ENCODE data around the gene HMCN2. TPM values are rescaled to one million over a fixed set of nuclear protein-coding genes. Genes with fewer than 3 reads are reported as not detected.

Gene HMCN2
- polyA plus RNA-seq, 1 experiment = under 0.01 TPM

- ChIA-PET CTCF (interaction anchor here (0.8 kb wide), 1 partner anchor 258 kb away, joined by 3 read pairs; no protein-coding TSS in a partner anchor), POLR2A (no interaction called here)
- Histone ChIP-seq H3K4me3 (ENCODE audit: low read depth, low read length) (no peak overlapping the region), H3K27me3 (ENCODE audit: control insufficient read depth, insufficient read depth, low read length) (peaks cover 4% of the 10 kb centered on the region), H3K27ac (ENCODE audit: low read depth, low read length) (no peak overlapping the region), H3K9me3 (ENCODE audit: control insufficient read depth, insufficient read depth, low read length) (peaks cover 5% of the 10 kb centered on the region)
- no peak for TF ChIP-seq CTCF (IDR thresholded peaks at IDR 0.05; ENCODE audit: low read depth, low read length)
- DNase-seq (ENCODE audit: low read depth, low spot score) = no peak
Measured at GRCh38 chr9:130443456-130443801, 177.9 kb downstream of the HMCN2 start.

- CTCF ChIA-PET = interaction anchor here (0.8 kb wide), 1 partner anchor 258 kb away, joined by 3 read pairs; no protein-coding TSS in a partner anchor
- POLR2A ChIA-PET = no interaction called here
- Histone ChIP-seq H3K4me3 (ENCODE audit: low read depth, low read length) (0 out of 2 replicates have a peak overlapping the region, but pooled peaks have one; percentile 7), H3K27ac (ENCODE audit: low read depth, low read length) (no peak overlapping the region), H3K9me3 (ENCODE audit: control insufficient read depth, insufficient read depth, low read length) (peaks cover 5% of the 10 kb centered on the region), H3K27me3 (ENCODE audit: control insufficient read depth, insufficient read depth, low read length) (peaks cover 4% of the 10 kb centered on the region)
- TF ChIP-seq CTCF (IDR thresholded peaks at IDR 0.05; ENCODE audit: low read depth, low read length) = no peak
- DNase-seq (ENCODE audit: low read depth, low spot score) = no peak
Measured at GRCh38 chr9:130443840-130444492, 178.4 kb downstream of the HMCN2 start.

- CTCF ChIA-PET = interaction anchor here (0.8 kb wide), 1 partner anchor 257 kb away, joined by 3 read pairs; no protein-coding TSS in a partner anchor
- TF ChIP-seq CTCF (IDR thresholded peaks at IDR 0.05; ENCODE audit: low read depth, low read length) = no peak
- H3K9me3 ChIP-seq (ENCODE audit: control insufficient read depth, insufficient read depth, low read length) = peaks cover 5% of the 10 kb centered on the region
Measured at GRCh38 chr9:130444565-130445221, 179.1 kb downstream of the HMCN2 start, which contains the start of gene ASS1. Gene ASS1 (plus strand): TSS chr9:130444961. CDS start chr9:130452229, 7,268 bp downstream.

GRCh38 chr9:130445268-130445983 lies 179.9 kb downstream of the HMCN2 start:
- no peak for DNase-seq (ENCODE audit: low read depth, low spot score)
- CTCF ChIA-PET = interaction anchor here (3.2 kb wide), 1 partner anchor 15 kb away, joined by 21 read pairs; no protein-coding TSS in a partner anchor
- POLR2A ChIA-PET = interaction anchor here (1.2 kb wide), 1 partner anchor 24 kb away, joined by 3 read pairs; no protein-coding TSS in a partner anchor
- H3K27ac ChIP-seq (ENCODE audit: low read depth, low read length) = peak overlapping the region; percentile 89
- peak overlapping the region; percentile 60 for H3K4me3 ChIP-seq (ENCODE audit: low read depth, low read length)
- H3K9me3 ChIP-seq (ENCODE audit: control insufficient read depth, insufficient read depth, low read length) = peaks cover 5% of the 10 kb centered on the region
- 0 out of 2 replicates have a peak, but pooled peaks have one; percentile 5 for TF ChIP-seq CTCF (IDR thresholded peaks at IDR 0.05; ENCODE audit: low read depth, low read length)
- peaks cover 4% of the 10 kb centered on the region for H3K27me3 ChIP-seq (ENCODE audit: control insufficient read depth, insufficient read depth, low read length)

More at GRCh38 chr9:130444565-130445221, 179.1 kb downstream of the HMCN2 start, which contains the start of gene ASS1:
- Histone ChIP-seq H3K27ac (ENCODE audit: low read depth, low read length) (peak within 1 kb of the TSS; percentile 89), H3K4me3 (ENCODE audit: low read depth, low read length) (peak within 1 kb of the TSS; percentile 60), H3K27me3 (ENCODE audit: control insufficient read depth, insufficient read depth, low read length) (peaks cover 4% of the 10 kb centered on the region)
- DNase-seq (ENCODE audit: low read depth, low spot score) = no peak
- POLR2A ChIA-PET = no interaction called here

All from AG04450 (cell line).